Neural cell (in vitro differentiated cells): ENCODE measurements around the gene LNP1.

Experiments used
- RAD21 ChIP-seq: fragments of 450-650 bp; conservative IDR thresholded peaks from 2 replicates; pipeline ENCODE4 v1.6.1; 2014; ENCODE audit warnings: antibody characterized with exemption, mild to moderate bottlenecking, moderate library complexity
- TF ChIP-seq, protein P1 (sequence below): fragments of 450-650 bp; IDR thresholded peaks from 2 replicates; pipeline ENCODE4 v1.5.1; 2014; ENCODE audit warnings: antibody characterized with exemption, mild to moderate bottlenecking, moderate library complexity; ENCODE audit not compliant: poor library complexity, severe bottlenecking

DNA sequence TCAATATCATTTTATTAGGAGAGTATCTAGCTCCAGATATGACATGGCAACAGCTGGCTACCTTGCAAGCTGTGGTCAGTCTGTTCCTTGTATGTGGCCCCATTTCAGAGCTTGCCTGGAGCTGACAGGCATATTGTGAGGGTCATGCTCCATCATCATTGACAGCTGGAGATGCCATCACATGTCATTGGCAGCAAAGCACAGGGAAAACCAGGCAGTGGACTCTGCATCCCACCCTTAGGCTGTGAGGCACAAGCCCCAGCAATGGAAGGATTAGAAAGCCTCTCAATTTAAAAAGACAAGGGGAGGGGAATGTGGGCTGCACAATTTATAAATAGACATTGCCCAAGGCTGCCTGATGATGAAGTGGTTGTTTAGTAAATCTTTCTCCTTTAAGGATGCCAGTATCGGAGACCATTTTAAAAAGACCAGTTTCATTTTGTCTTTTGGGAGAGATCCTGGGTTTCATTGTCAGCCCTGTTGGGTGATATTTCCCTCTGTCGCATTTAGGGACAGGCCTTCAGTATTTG lies 27.9 kb downstream of the LNP1 start:
- no peak for TF ChIP-seq RAD21
- TF ChIP-seq, protein P1, sequence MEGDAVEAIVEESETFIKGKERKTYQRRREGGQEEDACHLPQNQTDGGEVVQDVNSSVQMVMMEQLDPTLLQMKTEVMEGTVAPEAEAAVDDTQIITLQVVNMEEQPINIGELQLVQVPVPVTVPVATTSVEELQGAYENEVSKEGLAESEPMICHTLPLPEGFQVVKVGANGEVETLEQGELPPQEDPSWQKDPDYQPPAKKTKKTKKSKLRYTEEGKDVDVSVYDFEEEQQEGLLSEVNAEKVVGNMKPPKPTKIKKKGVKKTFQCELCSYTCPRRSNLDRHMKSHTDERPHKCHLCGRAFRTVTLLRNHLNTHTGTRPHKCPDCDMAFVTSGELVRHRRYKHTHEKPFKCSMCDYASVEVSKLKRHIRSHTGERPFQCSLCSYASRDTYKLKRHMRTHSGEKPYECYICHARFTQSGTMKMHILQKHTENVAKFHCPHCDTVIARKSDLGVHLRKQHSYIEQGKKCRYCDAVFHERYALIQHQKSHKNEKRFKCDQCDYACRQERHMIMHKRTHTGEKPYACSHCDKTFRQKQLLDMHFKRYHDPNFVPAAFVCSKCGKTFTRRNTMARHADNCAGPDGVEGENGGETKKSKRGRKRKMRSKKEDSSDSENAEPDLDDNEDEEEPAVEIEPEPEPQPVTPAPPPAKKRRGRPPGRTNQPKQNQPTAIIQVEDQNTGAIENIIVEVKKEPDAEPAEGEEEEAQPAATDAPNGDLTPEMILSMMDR, result no peak
